IMR-90 (cell line): ENCODE data around the gene CCN2.

Source experiments
- CEBPB ChIP-seq: IDR thresholded peaks from 2 replicates; pipeline ENCODE4 v1.6.1; 2012; ENCODE audit warnings: low read depth, low read length, improper control_type of control experiment
- CTCF ChIP-seq: conservative IDR thresholded peaks from 2 replicates; pipeline ENCODE4 v1.5.1; 2012; ENCODE audit warnings: mild to moderate bottlenecking, low read depth, low read length, improper control_type of control experiment

GRCh38 chr6:131958542-131959470, 7.6 kb upstream of the CCN2 start:
- no peak for TF ChIP-seq CTCF
- no peak for TF ChIP-seq CEBPB
